HepG2 (cell line): ENCODE measurements around the gene ADAMTS17. TPM values are rescaled to one million over a fixed set of nuclear protein-coding genes. Genes with fewer than 3 reads are reported as not detected.
"Not testable (repeated sequence)": the region's sequence is repeated elsewhere in the genome, so short reads cannot be mapped to it uniquely, and the experiment has no call there.

Experiments used
- ATAC-seq: fragments of 200-7000 bp; cut with Tn5 transposase; 3 replicates; pipeline ENCODE4 v1.9.1; 2020; ENCODE audit warnings: mild to moderate bottlenecking, moderate library complexity
- BruUV-seq: library from RNA; stranded (reverse); fragments of 400-500 nt; replicated peaks from 2 replicates; lab custom pipeline; 2021; lab: Mats Ljungman, UMichigan
- CTCF ChIA-PET: fragments of 300-600 bp; formaldehyde crosslinking; extraction: SDS; loops from one replicate; lab custom pipeline; 2021; ENCODE audit warnings: low total read pairs, inconsistent platforms, low intra/inter-chr PET ratio; lab: Yijun Ruan, JAX
- POLR2A ChIA-PET: fragments of 350-600 bp; sonication (Branson Sonifier 250); formaldehyde crosslinking; loops from one replicate; lab custom pipeline; 2020; ENCODE audit warnings: antibody characterized with exemption, inconsistent platforms; lab: Yijun Ruan, JAX
- DNase-seq: peaks from one replicate; pipeline ENCODE4 v3.0.0-alpha.2; 2015; ENCODE audit warnings: low spot score
- FAIRE-seq: peaks from 3 replicates; lab custom pipeline; 2011; peaks lifted over from hg19 to GRCh38; lab: Jason Lieb, UNC
- H2AFZ ChIP-seq: one replicate; pipeline ENCODE4 v1.6.1; 2011; ENCODE audit warnings: low read length, inconsistent platforms
- H3K27ac ChIP-seq: fragments of 300-600 bp; 3 replicates; pipeline ENCODE4 v1.8.0; 2011; ENCODE audit warnings: mixed run types, mild to moderate bottlenecking, mixed read lengths, low read length, inconsistent platforms; ENCODE audit not compliant: insufficient read depth; ENCODE audit errors: extremely low read length
- H3K27me3 ChIP-seq, 2 experiments: fragments of 200-600 bp in 1 of 2; 2 replicates in 1 of 2; 3 replicates in 1 of 2; pipeline versions ENCODE4 v1.6.0 to v1.8.0; 2011; ENCODE audit warnings: low read length in 2 of 2, mild to moderate bottlenecking in 2 of 2, moderate library complexity in 2 of 2, inconsistent platforms in 1 of 2; ENCODE audit not compliant: insufficient read depth in 2 of 2, control insufficient read depth in 1 of 2
- H3K36me3 ChIP-seq, 2 experiments: fragments of 200-600 bp in 1 of 2; replicated peaks in 1 of 2; 2 replicates in 1 of 2; 3 replicates in 1 of 2; pipeline versions ENCODE4 v1.5.1 to v1.8.0; 2011; ENCODE audit warnings: low read length in 2 of 2, inconsistent platforms in 1 of 2; ENCODE audit not compliant: insufficient read depth in 2 of 2, control insufficient read depth in 1 of 2
- H3K4me1 ChIP-seq: 2 replicates; pipeline ENCODE4 v1.5.1; 2012; ENCODE audit warnings: low read length, inconsistent platforms; ENCODE audit not compliant: insufficient read depth
- H3K4me2 ChIP-seq: 2 replicates; pipeline ENCODE4 v1.6.0; 2011; ENCODE audit warnings: low read depth, low read length, inconsistent platforms
- H3K4me3 ChIP-seq, 3 experiments: fragments of 200-600 bp in 1 of 3; sonication (generic), shearing (Covaris generic) in 1 of 3; replicated peaks in 1 of 3; 2 replicates each; pipeline ENCODE4 v1.5.1; 2011 to 2016; ENCODE audit warnings: low read length in 3 of 3, inconsistent platforms in 2 of 3, low read depth in 2 of 3, mild to moderate bottlenecking in 2 of 3, control low read depth in 1 of 3, mixed read lengths in 1 of 3; ENCODE audit not compliant: insufficient read depth in 1 of 3
- H3K79me2 ChIP-seq: one replicate; pipeline ENCODE4 v1.6.1; 2011; ENCODE audit warnings: low read length, inconsistent platforms; ENCODE audit not compliant: insufficient read depth
- H3K9ac ChIP-seq: 2 replicates; pipeline ENCODE4 v1.6.0; 2011; ENCODE audit warnings: mild to moderate bottlenecking, low read depth, low read length, inconsistent platforms; ENCODE audit not compliant: insufficient read depth
- H3K9me3 ChIP-seq: 2 replicates; pipeline ENCODE4 v1.5.1; 2012; ENCODE audit warnings: mild to moderate bottlenecking, low read length
- H4K20me1 ChIP-seq: 2 replicates; pipeline ENCODE4 v1.6.0; 2011; ENCODE audit warnings: inconsistent platforms, mild to moderate bottlenecking, low read length, moderate library complexity; ENCODE audit not compliant: insufficient read depth
- XRCC5 ChIP-seq: fragments of 200-400 bp; formaldehyde crosslinking; optimal IDR thresholded peaks from 2 replicates; pipeline ENCODE3; 2017; ENCODE audit warnings: mild to moderate bottlenecking, low read length
- ZNF34 ChIP-seq: sonication (generic); formaldehyde crosslinking; IDR thresholded peaks from 2 replicates; pipeline ENCODE4 v1.4.0; 2020; ENCODE audit warnings: mild to moderate bottlenecking, missing genetic modification reagents, borderline replicate concordance
- ZNF563 ChIP-seq: sonication (generic); formaldehyde crosslinking; IDR thresholded peaks from 2 replicates; pipeline ENCODE4 v1.8.0; 2022; ENCODE audit warnings: mild to moderate bottlenecking, moderate library complexity, missing genetic modification reagents
- WGBS: methylation state at CpG from one replicate; pipeline ENCODE4 v1.1.6; 2017; ENCODE audit warnings: low lambda C conversion rate; 5-methylcytosine and 5-hydroxymethylcytosine counted together
- in situ Hi-C: cut with HindIII; loops from 2 replicates; pipeline ENCODE4 v1.10.0; 2017; ENCODE audit warnings: low pct_unique_long_range_greater_than_20kb; ENCODE audit not compliant: extremely low pct_ligation_motif_present
- intact Hi-C: fragments of 100-400 bp; cut with micrococcal nuclease; formaldehyde crosslinking; loops from one replicate; pipeline ENCODE4 v1.10.0; 2022; ENCODE audit not compliant: unreplicated experiment
- polyA plus RNA-seq, 8 experiments: library from polyadenylated mRNA; depleted of rRNA in 3 of 8; stranded (reverse) in 7 of 8; unstranded in 1 of 8; fragments of >200 nt; fragmentation: Illumina TruSeq in 4 of 8; extraction: Trizol in 4 of 8; gene quantifications; 2 replicates each; pipeline versions ENCODE4 v1.2.1 to v1.2.3, GENCODE V29; 2011 to 2016; ENCODE audit warnings: low read depth in 4 of 8, missing spikeins in 1 of 8, mixed read lengths in 1 of 8; ENCODE audit not compliant: insufficient read depth in 1 of 8
- total RNA-seq, 5 experiments: library from RNA; depleted of rRNA; stranded (reverse); fragments of >200 nt; fragmentation: Illumina TruSeq; extraction: Trizol; gene quantifications; 2 replicates each; pipeline ENCODE4 v1.2.3, GENCODE V29; 2016; ENCODE audit warnings: low read depth in 1 of 5
- TF ChIP-seq, protein P1 (sequence below): sonication (generic); formaldehyde crosslinking; IDR thresholded peaks from 2 replicates; pipeline ENCODE4 v1.8.1; 2023; ENCODE audit warnings: missing genetic modification reagents, mild to moderate bottlenecking, borderline replicate concordance
- TF ChIP-seq, protein P2 (sequence below): sonication (generic); formaldehyde crosslinking; IDR thresholded peaks from 2 replicates; pipeline ENCODE4 v1.5.0; 2020; ENCODE audit warnings: mild to moderate bottlenecking, missing genetic modification reagents

ADAMTS17 gene
- total and polyA plus RNA-seq, 2 of the 13 experiments (the other 11 are each of a cell fraction or from before 2014, with no cell fraction given) = 0.02 to 0.04 TPM

DNA sequence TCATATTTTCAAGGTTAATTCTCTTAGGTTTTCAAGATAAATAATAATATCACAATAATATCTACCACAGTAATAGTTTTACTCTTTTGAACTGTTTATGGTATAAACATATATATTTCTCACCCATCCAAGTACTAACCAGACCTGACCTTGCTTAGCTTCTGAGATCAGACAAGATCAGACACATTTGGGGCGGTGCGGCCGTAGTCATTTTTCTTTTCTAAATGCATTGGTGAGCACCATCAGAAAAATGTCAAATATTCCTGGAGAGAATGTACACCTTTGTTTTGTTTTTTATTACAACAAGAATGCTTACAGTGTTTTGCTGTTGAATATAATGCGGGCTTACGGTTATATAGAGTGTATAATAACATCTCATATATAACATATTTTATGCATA lies 267.8 kb downstream of the ADAMTS17 start:
- intact Hi-C loops (no loop called here), in situ Hi-C loops (no loop called here)
- TF ChIP-seq ZNF34 = no peak
- TF ChIP-seq, protein P1, sequence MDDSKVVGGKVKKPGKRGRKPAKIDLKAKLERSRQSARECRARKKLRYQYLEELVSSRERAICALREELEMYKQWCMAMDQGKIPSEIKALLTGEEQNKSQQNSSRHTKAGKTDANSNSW (CRISPR knock-in tag) = no peak
- TF ChIP-seq XRCC5 = no peak
- TF ChIP-seq, protein P2, sequence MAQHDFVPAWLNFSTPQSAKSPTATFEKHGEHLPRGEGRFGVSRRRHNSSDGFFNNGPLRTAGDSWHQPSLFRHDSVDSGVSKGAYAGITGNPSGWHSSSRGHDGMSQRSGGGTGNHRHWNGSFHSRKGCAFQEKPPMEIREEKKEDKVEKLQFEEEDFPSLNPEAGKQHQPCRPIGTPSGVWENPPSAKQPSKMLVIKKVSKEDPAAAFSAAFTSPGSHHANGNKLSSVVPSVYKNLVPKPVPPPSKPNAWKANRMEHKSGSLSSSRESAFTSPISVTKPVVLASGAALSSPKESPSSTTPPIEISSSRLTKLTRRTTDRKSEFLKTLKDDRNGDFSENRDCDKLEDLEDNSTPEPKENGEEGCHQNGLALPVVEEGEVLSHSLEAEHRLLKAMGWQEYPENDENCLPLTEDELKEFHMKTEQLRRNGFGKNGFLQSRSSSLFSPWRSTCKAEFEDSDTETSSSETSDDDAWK (CRISPR knock-in tag) = no peak
- TF ChIP-seq ZNF563 = no peak
- no TSS peak for BruUV-seq
- no peak for ATAC-seq
- Histone ChIP-seq H4K20me1 (no peaks in the 10 kb centered on the region), H3K4me2 (no peak overlapping the region), H3K4me1 (no peaks in the 10 kb centered on the region), H3K36me3 (no peaks in the 10 kb centered on the region), H3K9ac (no peak overlapping the region), H3K9me3 (no peaks in the 10 kb centered on the region), H3K27ac (no peak overlapping the region), H3K4me3 (no peak overlapping the region), H3K27me3 (no peaks in the 10 kb centered on the region), H3K79me2 (no peaks in the 10 kb centered on the region), H2AFZ (no peak overlapping the region)
- ChIA-PET CTCF (no interaction called here), POLR2A (no interaction called here)
- no peak for DNase-seq
- WGBS = 56% methylated on average over 5 of the region's 5 CpGs
- no peak for FAIRE-seq

DNA sequence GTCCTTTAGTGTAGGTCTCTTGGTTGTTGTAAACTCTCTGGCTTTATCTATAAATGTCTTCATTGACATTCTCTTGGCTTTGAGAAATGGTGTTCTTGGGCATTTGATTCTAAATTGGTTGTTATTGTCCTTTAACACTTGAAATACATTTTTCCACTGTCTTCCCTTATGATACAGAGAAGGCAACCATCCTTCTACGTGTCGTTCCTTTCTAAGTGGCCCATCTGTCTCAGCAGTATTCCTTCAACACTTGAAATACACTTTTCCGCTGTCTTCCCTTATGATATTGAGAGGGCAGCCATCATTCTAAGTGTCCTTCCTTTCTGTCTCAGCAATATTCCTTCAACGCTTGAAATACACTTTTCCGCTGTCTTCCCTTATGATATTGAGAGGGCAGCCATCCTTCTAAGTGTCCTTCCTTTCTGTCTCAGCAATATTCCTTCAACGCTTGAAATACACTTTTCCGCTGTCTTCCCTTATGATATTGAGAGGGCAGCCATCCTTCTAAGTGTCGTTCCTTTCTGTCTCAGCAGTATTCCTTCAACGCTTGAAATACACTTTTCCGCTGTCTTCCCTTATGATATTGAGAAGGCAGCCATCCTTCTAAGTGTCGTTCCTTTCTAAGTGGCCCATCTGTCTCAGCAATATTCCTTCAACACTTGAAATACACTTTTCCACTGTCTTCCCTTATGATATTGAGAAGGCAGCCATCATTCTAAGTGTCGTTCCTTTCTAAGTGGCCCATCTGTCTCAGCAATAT lies 275.1 kb downstream of the ADAMTS17 start:
- intact Hi-C loops, in situ Hi-C loops, POLR2A ChIA-PET, DNase-seq, H4K20me1 ChIP-seq, H3K4me1 ChIP-seq, H2AFZ ChIP-seq, H3K4me3 ChIP-seq, H3K4me2 ChIP-seq, H3K36me3 ChIP-seq, BruUV-seq, H3K9ac ChIP-seq, FAIRE-seq, H3K27ac ChIP-seq, H3K27me3 ChIP-seq, H3K9me3 ChIP-seq, H3K79me2 ChIP-seq, ATAC-seq, CTCF ChIA-PET: not testable (repeated sequence)
- 59% methylated on average over 9 of the region's 12 CpGs for WGBS
